Panc1 (cell line): Measurements from ENCODE around the gene BCL2L11. TPM values are rescaled to one million over a fixed set of nuclear protein-coding genes. Genes with fewer than 3 reads are reported as not detected.

Experiments
- ATAC-seq: fragments of 200-7000 bp; cut with Tn5 transposase; 2 replicates; pipeline ENCODE4 v1.9.1; 2020; ENCODE audit warnings: mild to moderate bottlenecking, moderate library complexity
- BruUV-seq: library from RNA; stranded (reverse); fragments of 400-500 nt; replicated peaks from 2 replicates; lab custom pipeline; 2021; lab: Mats Ljungman, UMichigan
- CTCF ChIA-PET: fragments of 300-600 bp; sonication (Branson Sonifier 250); formaldehyde crosslinking; loops from one replicate; lab custom pipeline; 2022; ENCODE audit warnings: antibody characterized with exemption; lab: Charles Lee
- POLR2A ChIA-PET: fragments of 300-600 bp; sonication (Branson Sonifier 250); formaldehyde crosslinking; loops from one replicate; lab custom pipeline; 2022; ENCODE audit warnings: antibody characterized with exemption; lab: Charles Lee
- DNase-seq: peaks from one replicate; pipeline ENCODE4 v3.0.0-alpha.2; 2010; ENCODE audit warnings: low read depth, low spot score
- H3K27ac ChIP-seq: 2 replicates; pipeline ENCODE4 v1.5.1; 2011; ENCODE audit warnings: mild to moderate bottlenecking, low read length, inconsistent platforms
- H3K27me3 ChIP-seq: fragments of 200-500 bp; sonication (Bioruptor generic); 2 replicates; pipeline ENCODE4 v1.6.0; 2014; ENCODE audit warnings: low read length, inconsistent platforms; ENCODE audit not compliant: control insufficient read depth, insufficient read depth
- H3K36me3 ChIP-seq: fragments of 200-500 bp; sonication (Bioruptor generic); 2 replicates; pipeline ENCODE4 v1.5.1; 2014; ENCODE audit warnings: inconsistent platforms, mild to moderate bottlenecking, low read length, moderate library complexity; ENCODE audit not compliant: control insufficient read depth, insufficient read depth
- H3K4me1 ChIP-seq: 2 replicates; pipeline ENCODE4 v1.5.1; 2011; ENCODE audit warnings: inconsistent platforms, mild to moderate bottlenecking, low read length, moderate library complexity; ENCODE audit not compliant: control insufficient read depth, insufficient read depth
- H3K4me3 ChIP-seq, 2 experiments: 2 replicates each; pipeline ENCODE4 v1.5.1; 2011 to 2012; ENCODE audit warnings: low read depth in 2 of 2, low read length in 2 of 2, mild to moderate bottlenecking in 2 of 2, inconsistent platforms in 1 of 2, moderate library complexity in 1 of 2
- H3K9me3 ChIP-seq: fragments of 200-500 bp; sonication (Bioruptor generic); 2 replicates; pipeline ENCODE4 v1.5.1; 2014; ENCODE audit warnings: low read depth, mild to moderate bottlenecking, inconsistent platforms, low read length, moderate library complexity; ENCODE audit not compliant: control insufficient read depth, insufficient read depth
- CTCF ChIP-seq: fragments of 450-650 bp; IDR thresholded peaks from 2 replicates; pipeline ENCODE4 v1.5.1; 2017; ENCODE audit warnings: mild to moderate bottlenecking
- POLR2AphosphoS5 ChIP-seq: IDR thresholded peaks from 2 replicates; pipeline ENCODE4 v1.6.1; 2012; ENCODE audit warnings: mild to moderate bottlenecking, low read depth, low read length, moderate library complexity
- REST ChIP-seq, 2 experiments: IDR thresholded peaks; 2 replicates each; pipeline ENCODE4 v1.6.1; 2011 to 2012; ENCODE audit warnings: low read depth in 2 of 2, control low read depth in 1 of 2, low read length in 1 of 2, mild to moderate bottlenecking in 1 of 2, moderate library complexity in 1 of 2; ENCODE audit not compliant: insufficient read depth in 1 of 2
- SIN3A ChIP-seq: IDR thresholded peaks from 2 replicates; pipeline ENCODE4 v1.6.1; 2012; ENCODE audit warnings: low read depth, mild to moderate bottlenecking, low read length, moderate library complexity, borderline replicate concordance; ENCODE audit not compliant: insufficient read depth
- TCF7L2 ChIP-seq: IDR thresholded peaks from 2 replicates; pipeline ENCODE4 v1.6.1; 2011; ENCODE audit warnings: mild to moderate bottlenecking, low read depth, low read length, inconsistent platforms
- in situ Hi-C: cut with HindIII; loops from 2 replicates; pipeline ENCODE4 v1.10.0; 2016; ENCODE audit warnings: low sequenced_read_pairs, low pct_unique_long_range_greater_than_20kb
- intact Hi-C: fragments of 100-400 bp; cut with micrococcal nuclease; formaldehyde crosslinking; loops from one replicate; pipeline ENCODE4 v1.10.0; 2022; ENCODE audit not compliant: unreplicated experiment
- total RNA-seq: library from RNA; stranded (reverse); gene quantifications from one replicate; pipeline ENCODE4 v1.2.1, GENCODE V29; 2021; ENCODE audit not compliant: unreplicated experiment

BCL2L11 gene
- total RNA-seq, 1 experiment from 2014 or later, result 43.8 TPM

GRCh38 chr2:111196435-111196834, 75.7 kb downstream of the BCL2L11 start:
- no peaks in the 10 kb centered on the region for H3K4me1 ChIP-seq
- no TSS peak for BruUV-seq
- POLR2A ChIA-PET, result no interaction called here
- DNase-seq (no peak), ATAC-seq (no peak)
- no peaks in the 10 kb centered on the region for H3K9me3 ChIP-seq
- H3K36me3 ChIP-seq, result no peaks in the 10 kb centered on the region
- TF ChIP-seq REST (IDR thresholded peaks at IDR 0.05; ENCODE audit: insufficient read depth in 1 of 2, low read depth in 2 of 2, low read length in 1 of 2) (no peak), CTCF (no peak), TCF7L2 (no peak), SIN3A (no peak), POLR2AphosphoS5 (no peak)
- no peak overlapping the region for H3K4me3 ChIP-seq
- CTCF ChIA-PET, result no interaction called here
- H3K27me3 ChIP-seq, result no peaks in the 10 kb centered on the region
- intact Hi-C loops, result no loop called here
- H3K27ac ChIP-seq, result no peak overlapping the region
- in situ Hi-C loops, result no loop called here

GRCh38 chr2:111198701-111199100, 78.0 kb downstream of the BCL2L11 start:
- no peak overlapping the region for H3K27ac ChIP-seq
- POLR2A ChIA-PET, result no interaction called here
- H3K27me3 ChIP-seq, result no peaks in the 10 kb centered on the region

More at GRCh38 chr2:111198701-111199100, 78.0 kb downstream of the BCL2L11 start:
- intact Hi-C loops, result no loop called here
- CTCF ChIA-PET, result no interaction called here
- no TSS peak for BruUV-seq
- H3K4me1 ChIP-seq, result no peaks in the 10 kb centered on the region
- ATAC-seq (no peak), DNase-seq (no peak)
- H3K4me3 ChIP-seq, result no peak overlapping the region
- no peaks in the 10 kb centered on the region for H3K36me3 ChIP-seq
- in situ Hi-C loops, result no loop called here
- no peaks in the 10 kb centered on the region for H3K9me3 ChIP-seq
- no peak for TF ChIP-seq TCF7L2
- TF ChIP-seq CTCF, result no peak
- no peak for TF ChIP-seq POLR2AphosphoS5
- TF ChIP-seq SIN3A, result no peak
- no peak for TF ChIP-seq REST (IDR thresholded peaks at IDR 0.05; ENCODE audit: insufficient read depth in 1 of 2, low read depth in 2 of 2, low read length in 1 of 2)
